GM19193 (cell line): ENCODE data around the gene ZNF577.

Source experiments
- POLR2A ChIP-seq: IDR thresholded peaks from 4 replicates; pipeline ENCODE4 v1.6.1; 2011; ENCODE audit not compliant: insufficient read depth, insufficient read length; ENCODE audit errors: extremely low read depth

ZNF577 gene

GRCh38 chr19:51884713-51885112 is 3.0 kb downstream of the ZNF577 start:
- no peak for TF ChIP-seq POLR2A

GRCh38 chr19:51882518-51882917 is 5.2 kb downstream of the ZNF577 start:
- no peak for TF ChIP-seq POLR2A

GRCh38 chr19:51873097-51873496 is 14.7 kb downstream of the ZNF577 start:
- no peak for TF ChIP-seq POLR2A

GRCh38 chr19:51861870-51862622 is 25.7 kb downstream of the ZNF577 start:
- no peak for TF ChIP-seq POLR2A

GRCh38 chr19:51837145-51837544 is 50.6 kb downstream of the ZNF577 start:
- TF ChIP-seq POLR2A = no peak

GRCh38 chr19:51830274-51830673 is 57.5 kb downstream of the ZNF577 start:
- TF ChIP-seq POLR2A = no peak

GRCh38 chr19:51824281-51825005 is 63.3 kb downstream of the ZNF577 start:
- TF ChIP-seq POLR2A = no peak

- no peak for TF ChIP-seq POLR2A
These were observed 64.8 kb downstream of the ZNF577 start for GRCh38 chr19:51822946-51823345.

GRCh38 chr19:51822325-51822724 is 65.4 kb downstream of the ZNF577 start:
- TF ChIP-seq POLR2A = no peak

- TF ChIP-seq POLR2A = no peak
These were observed 65.8 kb downstream of the ZNF577 start for GRCh38 chr19:51821921-51822320.

- TF ChIP-seq POLR2A = no peak
These were observed 66.3 kb downstream of the ZNF577 start for GRCh38 chr19:51821456-51821855.
